Sigmoid colon (tissue), 7 donors: ENCODE data around the gene JPT2. TPM values are rescaled to one million over a fixed set of nuclear protein-coding genes. Genes with fewer than 3 reads are reported as not detected.
A peak's percentile ranks its signal among the peaks of the same experiment; 100 is the strongest.

Experiments
- DNase-seq: peaks from one replicate; pipeline ENCODE4 v3.0.0-alpha.2; 2019
- H3K27ac ChIP-seq, 4 donors: fragments of 200-600 bp; sonication (generic); one replicate each; pipeline ENCODE4 v1.5.1; 2016 to 2019; ENCODE audit warnings: mild to moderate bottlenecking in 1 of 4
- H3K27me3 ChIP-seq, 3 donors: fragments of 200-600 bp; sonication (generic); one replicate each; pipeline ENCODE4 v1.5.1; 2019; ENCODE audit warnings: mild to moderate bottlenecking in 1 of 3
- H3K36me3 ChIP-seq, 4 donors: fragments of 200-600 bp; sonication (generic); one replicate each; pipeline ENCODE4 v1.5.1; 2016 to 2019
- H3K4me1 ChIP-seq, 4 donors: fragments of 200-600 bp; sonication (generic); one replicate each; pipeline ENCODE4 v1.5.1; 2017 to 2019
- H3K4me3 ChIP-seq, 4 donors: fragments of 200-600 bp; sonication (generic); one replicate each; pipeline ENCODE4 v1.5.1; 2017 to 2019; ENCODE audit warnings: mild to moderate bottlenecking in 2 of 4, moderate library complexity in 1 of 4
- H3K9me3 ChIP-seq, 4 donors: fragments of 200-600 bp in 3 of 4; sonication (generic) in 3 of 4; one replicate each; pipeline versions ENCODE4 v1.5.1 to v1.6.1; 2013 to 2019
- EP300 ChIP-seq, 4 donors: sonication (generic); formaldehyde crosslinking; IDR thresholded peaks; one replicate each; pipeline ENCODE4 v1.6.1; 2017; ENCODE audit warnings: antibody characterized with exemption in 4 of 4
- POLR2A ChIP-seq, 2 donors: fragments of 450-650 bp; IDR thresholded peaks; one replicate each; pipeline ENCODE4 v1.6.1; 2016; ENCODE audit warnings: antibody characterized with exemption in 2 of 2, mild to moderate bottlenecking in 2 of 2, moderate library complexity in 2 of 2
- POLR2AphosphoS5 ChIP-seq, 4 donors: sonication (generic); formaldehyde crosslinking; IDR thresholded peaks; one replicate each; pipeline ENCODE4 v1.6.1; 2017; ENCODE audit warnings: antibody characterized with exemption in 4 of 4
- WGBS, 2 donors: extraction: QIAGEN DNeasy Blood & Tissue Kit; methylation state at CpG; one replicate each; pipeline ENCODE4 v1.1.7; 2013; 5-methylcytosine and 5-hydroxymethylcytosine counted together
- intact Hi-C: fragments of 100-400 bp; cut with DNase I; formaldehyde crosslinking; loops from one replicate; pipeline ENCODE4 v1.15.1; 2023
- polyA plus RNA-seq, 3 donors: library from polyadenylated mRNA; stranded (reverse); fragments of 200-250 nt; gene quantifications; one replicate each; pipeline ENCODE4 v1.2.3, GENCODE V29; 2013
- total RNA-seq, 4 donors: library from RNA; depleted of rRNA; stranded (reverse); fragments of >200 nt; gene quantifications; one replicate each; pipeline ENCODE4 v1.1.0, GENCODE V29; 2016
- TF ChIP-seq, protein P1 (sequence below), 4 experiments: fragments of 450-650 bp in 3 of 4; fragments of 200-600 bp in 1 of 4; IDR thresholded peaks; one replicate each; pipeline ENCODE4 v1.5.1; 2016 to 2019; ENCODE audit warnings: antibody characterized with exemption in 4 of 4, mild to moderate bottlenecking in 3 of 4, moderate library complexity in 2 of 4
- donor health status: healthy with polysubstance abuse.
- donor health status: Bipolar disorder and iron deficiency.
- donor health status: healthy.

JPT2 gene, protein sequence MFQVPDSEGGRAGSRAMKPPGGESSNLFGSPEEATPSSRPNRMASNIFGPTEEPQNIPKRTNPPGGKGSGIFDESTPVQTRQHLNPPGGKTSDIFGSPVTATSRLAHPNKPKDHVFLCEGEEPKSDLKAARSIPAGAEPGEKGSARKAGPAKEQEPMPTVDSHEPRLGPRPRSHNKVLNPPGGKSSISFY
- 10 to 100 TPM; 12.4 to 18.1 (median 17.3) TPM for total RNA-seq
- 10 to 100 TPM; 25.2 to 53.7 (median 33.8) TPM for polyA plus RNA-seq

- peak; percentile 98 for DNase-seq
- TF ChIP-seq POLR2A (IDR thresholded peaks at IDR 0.05) (no peak), POLR2AphosphoS5 (IDR thresholded peaks at IDR 0.05) (peak in 3 of 4 donors; percentile 62 to 75 (median 71))
- Histone ChIP-seq H3K9me3 (no peaks in the 10 kb centered on the region), H3K27me3 (no peaks in the 10 kb centered on the region), H3K27ac (peak within 1 kb of the TSS; percentile 73 to 75 (median 75)), H3K4me3 (peak within 1 kb of the TSS; percentile 41 to 95 (median 80)), H3K4me1 (peaks cover 0 to 16% (median 7%) of the 10 kb centered on the region in 4 donors), H3K36me3 (peaks cover 10 to 32% (median 17%) of the 10 kb centered on the region in 4 donors)
- intact Hi-C loops: loop anchor here (1.0 kb wide), 1 partner anchor 29 kb away; no protein-coding TSS in a partner anchor
- 0% methylated on average over 79 of the region's 79 CpGs for WGBS, 2 donors
These were observed at the start of gene JPT2 for GRCh38 chr16:1677942-1678499. TSS of gene JPT2 (plus strand) at chr16:1678279. CDS start at chr16:1678313, 34 bp downstream.

GRCh38 chr16:1630450-1631213 lies 47.4 kb upstream of the JPT2 start:
- intact Hi-C loops: no loop called here
- no peaks in the 10 kb centered on the region for H3K9me3 ChIP-seq
- no peak overlapping the region for H3K27ac ChIP-seq
- no peaks in the 10 kb centered on the region for H3K4me1 ChIP-seq
- TF ChIP-seq POLR2A (IDR thresholded peaks at IDR 0.05) (no peak), EP300 (IDR thresholded peaks at IDR 0.05) (no peak), POLR2AphosphoS5 (IDR thresholded peaks at IDR 0.05) (no peak)
- TF ChIP-seq, protein P1, sequence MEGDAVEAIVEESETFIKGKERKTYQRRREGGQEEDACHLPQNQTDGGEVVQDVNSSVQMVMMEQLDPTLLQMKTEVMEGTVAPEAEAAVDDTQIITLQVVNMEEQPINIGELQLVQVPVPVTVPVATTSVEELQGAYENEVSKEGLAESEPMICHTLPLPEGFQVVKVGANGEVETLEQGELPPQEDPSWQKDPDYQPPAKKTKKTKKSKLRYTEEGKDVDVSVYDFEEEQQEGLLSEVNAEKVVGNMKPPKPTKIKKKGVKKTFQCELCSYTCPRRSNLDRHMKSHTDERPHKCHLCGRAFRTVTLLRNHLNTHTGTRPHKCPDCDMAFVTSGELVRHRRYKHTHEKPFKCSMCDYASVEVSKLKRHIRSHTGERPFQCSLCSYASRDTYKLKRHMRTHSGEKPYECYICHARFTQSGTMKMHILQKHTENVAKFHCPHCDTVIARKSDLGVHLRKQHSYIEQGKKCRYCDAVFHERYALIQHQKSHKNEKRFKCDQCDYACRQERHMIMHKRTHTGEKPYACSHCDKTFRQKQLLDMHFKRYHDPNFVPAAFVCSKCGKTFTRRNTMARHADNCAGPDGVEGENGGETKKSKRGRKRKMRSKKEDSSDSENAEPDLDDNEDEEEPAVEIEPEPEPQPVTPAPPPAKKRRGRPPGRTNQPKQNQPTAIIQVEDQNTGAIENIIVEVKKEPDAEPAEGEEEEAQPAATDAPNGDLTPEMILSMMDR (IDR thresholded peaks at IDR 0.05): no peak
- H3K27me3 ChIP-seq: no peaks in the 10 kb centered on the region
- DNase-seq: no peak
- 94 to 95% methylated on average over 20 of the region's 20 CpGs for WGBS, 2 donors
- no peak overlapping the region for H3K4me3 ChIP-seq
- H3K36me3 ChIP-seq: peaks cover 17 to 83% (median 41%) of the 10 kb centered on the region in 4 donors

- Histone ChIP-seq H3K27ac (no peak overlapping the region), H3K9me3 (no peaks in the 10 kb centered on the region), H3K27me3 (no peaks in the 10 kb centered on the region), H3K4me1 (no peaks in the 10 kb centered on the region), H3K4me3 (no peak overlapping the region), H3K36me3 (peaks cover 13 to 83% (median 41%) of the 10 kb centered on the region in 4 donors)
- intact Hi-C loops: no loop called here
- no peak for DNase-seq
- TF ChIP-seq POLR2AphosphoS5 (IDR thresholded peaks at IDR 0.05): no peak
- TF ChIP-seq POLR2A (IDR thresholded peaks at IDR 0.05): no peak
- TF ChIP-seq, protein P1 (IDR thresholded peaks at IDR 0.05): no peak
- TF ChIP-seq EP300 (IDR thresholded peaks at IDR 0.05): no peak
- WGBS, 2 donors: 93 to 94% methylated on average over 9 of the region's 9 CpGs
These were observed 46.8 kb upstream of the JPT2 start for GRCh38 chr16:1631230-1631629.

- no peak overlapping the region for H3K27ac ChIP-seq
- peaks cover 5 to 83% (median 36%) of the 10 kb centered on the region in 4 donors for H3K36me3 ChIP-seq
- H3K9me3 ChIP-seq: no peaks in the 10 kb centered on the region
- H3K4me3 ChIP-seq: no peak overlapping the region
- TF ChIP-seq, protein P1 (IDR thresholded peaks at IDR 0.05): no peak
- TF ChIP-seq EP300 (IDR thresholded peaks at IDR 0.05) (no peak), POLR2A (IDR thresholded peaks at IDR 0.05) (no peak), POLR2AphosphoS5 (IDR thresholded peaks at IDR 0.05) (no peak)
- intact Hi-C loops: no loop called here
- no peaks in the 10 kb centered on the region for H3K4me1 ChIP-seq
- DNase-seq: no peak
- no peaks in the 10 kb centered on the region for H3K27me3 ChIP-seq
- whole genome bisulfite sequencing, 2 donors: 90 to 94% methylated on average over 18 of the region's 18 CpGs
These were observed 46.0 kb upstream of the JPT2 start for GRCh38 chr16:1631931-1632637.
